ENCODE measurements around the gene ARHGAP10.
"Not testable (repeated sequence)": the region's sequence is repeated elsewhere in the genome, so short reads cannot be mapped to it uniquely, and the experiment has no call there.

The ARHGAP10 gene

GRCh38 chr4:148000038-148000437, 268.1 kb downstream of the ARHGAP10 start:
- DNase-seq, result not testable (repeated sequence)

- no peak for DNase-seq
Measured at GRCh38 chr4:148004228-148004857, 272.5 kb downstream of the ARHGAP10 start.

- no peak for DNase-seq
Measured at GRCh38 chr4:148006001-148006400, 274.1 kb downstream of the ARHGAP10 start.

- DNase-seq, result no peak
Measured at GRCh38 chr4:148007314-148007760, 275.4 kb downstream of the ARHGAP10 start.

- DNase-seq, result no peak
Measured at GRCh38 chr4:148007792-148008191, 275.9 kb downstream of the ARHGAP10 start.

- no peak for DNase-seq
Measured at GRCh38 chr4:148015058-148015457, 283.2 kb downstream of the ARHGAP10 start.

GRCh38 chr4:148015468-148015867, 283.6 kb downstream of the ARHGAP10 start:
- DNase-seq, result no peak

- DNase-seq, result no peak
Measured at GRCh38 chr4:148016063-148016637, 284.3 kb downstream of the ARHGAP10 start.

GRCh38 chr4:148017801-148018200, 285.9 kb downstream of the ARHGAP10 start:
- DNase-seq, result no peak

GRCh38 chr4:148021686-148022085, 289.8 kb downstream of the ARHGAP10 start:
- no peak for DNase-seq

- no peak for DNase-seq
Measured at GRCh38 chr4:148022975-148023374, 291.1 kb downstream of the ARHGAP10 start.

GRCh38 chr4:148023512-148024181, 291.8 kb downstream of the ARHGAP10 start:
- no peak for DNase-seq

GRCh38 chr4:148025981-148026380, 294.1 kb downstream of the ARHGAP10 start:
- DNase-seq, result no peak

- DNase-seq, result no peak
Measured at GRCh38 chr4:148027201-148027600, 295.3 kb downstream of the ARHGAP10 start.

- no peak for DNase-seq
Measured at GRCh38 chr4:148029781-148030180, 297.9 kb downstream of the ARHGAP10 start.

GRCh38 chr4:148030193-148030873, 298.4 kb downstream of the ARHGAP10 start:
- DNase-seq, result no peak

- DNase-seq, result no peak
Measured at GRCh38 chr4:148034813-148035212, 302.9 kb downstream of the ARHGAP10 start.

GRCh38 chr4:148041606-148042329, 309.9 kb downstream of the ARHGAP10 start:
- no peak for DNase-seq

- DNase-seq, result no peak
Measured at GRCh38 chr4:148044089-148044911, 312.4 kb downstream of the ARHGAP10 start.

- DNase-seq, result no peak
Measured at GRCh38 chr4:148044912-148045352, 313.0 kb downstream of the ARHGAP10 start.

- DNase-seq, result no peak
Measured at GRCh38 chr4:148048598-148048997, 316.7 kb downstream of the ARHGAP10 start.

- DNase-seq, result no peak
Measured at GRCh38 chr4:148051403-148051802, 319.5 kb downstream of the ARHGAP10 start.

All from bone marrow (tissue), 2 donors.